Cerebellar cortex (tissue), 1 donor: Measurements from ENCODE around the gene MAPK14.

Experiments used
- DNase-seq: peaks from one replicate; pipeline ENCODE4 v3.0.0-alpha.2; 2015; ENCODE audit warnings: low spot score

The MAPK14 gene

GRCh38 chr6:36138667-36139066 is 111.1 kb downstream of the MAPK14 start:
- no peak for DNase-seq

GRCh38 chr6:36139431-36139830 is 111.8 kb downstream of the MAPK14 start:
- DNase-seq = no peak

- no peak for DNase-seq
Measured at GRCh38 chr6:36139991-36140710, 112.5 kb downstream of the MAPK14 start.

- DNase-seq = no peak
Measured at GRCh38 chr6:36141091-36141490, 113.5 kb downstream of the MAPK14 start.

GRCh38 chr6:36141961-36142360 is 114.4 kb downstream of the MAPK14 start:
- no peak for DNase-seq

GRCh38 chr6:36142971-36143838 is 115.6 kb downstream of the MAPK14 start:
- no peak for DNase-seq

GRCh38 chr6:36145495-36145894 is 117.9 kb downstream of the MAPK14 start:
- no peak for DNase-seq

- no peak for DNase-seq
Measured at GRCh38 chr6:36147294-36147693, 119.7 kb downstream of the MAPK14 start.

GRCh38 chr6:36149476-36149875 is 121.9 kb downstream of the MAPK14 start:
- DNase-seq = no peak

- no peak for DNase-seq
Measured at GRCh38 chr6:36150283-36150682, 122.7 kb downstream of the MAPK14 start.

GRCh38 chr6:36154286-36154685 is 126.7 kb downstream of the MAPK14 start:
- DNase-seq = no peak

- no peak for DNase-seq
Measured at GRCh38 chr6:36155662-36156061, 128.1 kb downstream of the MAPK14 start.

GRCh38 chr6:36160147-36160760 is 132.6 kb downstream of the MAPK14 start:
- DNase-seq = no peak
